Urothelium cell line (cell line): ENCODE results near the gene PIBF1.
"Not testable (repeated sequence)": the region's sequence is repeated elsewhere in the genome, so short reads cannot be mapped to it uniquely, and the experiment has no call there.

Experiments used
- DNase-seq: peaks from one replicate; pipeline ENCODE4 v3.0.0; 2011; ENCODE audit warnings: low spot score, mixed read lengths
- FAIRE-seq: peaks from 2 replicates; lab custom pipeline; 2011; peaks lifted over from hg19 to GRCh38; lab: Jason Lieb, UNC

PIBF1 gene

DNA sequence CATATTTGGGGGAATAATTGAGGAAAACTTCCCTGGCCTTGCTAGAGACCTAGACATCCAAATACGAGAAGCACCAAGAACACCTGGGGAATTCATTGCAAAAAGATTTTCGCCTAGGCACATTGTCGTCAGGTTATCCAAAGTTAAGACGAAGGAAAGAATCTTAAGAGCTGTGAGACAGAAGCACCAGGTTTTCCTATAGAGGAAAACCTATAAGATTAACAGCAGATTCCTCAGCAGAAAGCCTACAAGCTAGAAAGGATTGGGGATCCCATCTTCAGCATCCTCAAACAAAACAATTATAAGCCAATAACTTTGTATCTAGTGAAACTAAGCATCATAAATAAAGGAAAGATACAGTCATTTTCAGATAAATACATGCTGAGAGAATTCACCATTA is 114.9 kb downstream of the PIBF1 start:
- DNase-seq (no peak), FAIRE-seq (no peak)

GRCh38 chr13:72901546-72901945 is 119.6 kb downstream of the PIBF1 start:
- not testable (repeated sequence) for FAIRE-seq, DNase-seq

GRCh38 chr13:72908416-72908815 is 126.5 kb downstream of the PIBF1 start:
- DNase-seq (no peak), FAIRE-seq (no peak)

DNA sequence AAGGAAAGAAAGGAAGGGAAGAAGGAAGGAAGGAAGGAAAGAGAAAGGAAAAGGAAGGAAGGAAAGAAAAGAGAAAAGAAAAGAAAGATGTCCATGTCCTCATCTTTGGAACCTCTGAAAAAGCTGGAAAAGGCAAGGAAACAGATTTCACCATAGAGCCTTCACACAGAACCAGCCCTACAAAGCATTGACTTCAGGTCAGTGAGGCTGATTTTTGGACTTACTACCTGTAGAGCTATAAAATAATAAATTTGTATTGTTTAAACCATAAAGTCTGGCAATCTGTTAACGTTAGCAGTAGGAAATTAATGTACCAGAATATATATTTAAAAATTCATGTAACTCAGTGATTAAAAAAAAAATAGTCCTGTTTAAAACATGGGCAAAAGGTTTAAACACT is 130.0 kb downstream of the PIBF1 start:
- no peak for DNase-seq
- no peak for FAIRE-seq

DNA sequence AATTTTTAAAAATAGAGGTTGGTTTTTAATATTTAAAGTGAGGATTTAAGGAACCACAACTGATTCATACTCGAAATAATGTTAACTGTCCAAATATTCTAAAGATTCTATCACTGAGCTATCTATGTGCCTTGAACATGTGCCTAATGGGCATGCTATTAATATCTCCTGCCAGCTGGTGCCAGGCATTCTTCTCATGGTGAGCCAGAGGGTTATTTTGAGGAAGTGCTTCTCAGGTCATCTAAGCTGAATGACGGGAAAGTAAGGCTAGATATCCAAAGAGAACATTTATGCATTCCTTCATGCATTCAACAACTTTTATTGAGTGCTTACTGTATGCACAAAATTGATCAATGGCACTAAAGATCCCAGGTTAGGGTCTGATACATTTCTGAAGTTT is 138.2 kb downstream of the PIBF1 start:
- DNase-seq (no peak), FAIRE-seq (no peak)

DNA sequence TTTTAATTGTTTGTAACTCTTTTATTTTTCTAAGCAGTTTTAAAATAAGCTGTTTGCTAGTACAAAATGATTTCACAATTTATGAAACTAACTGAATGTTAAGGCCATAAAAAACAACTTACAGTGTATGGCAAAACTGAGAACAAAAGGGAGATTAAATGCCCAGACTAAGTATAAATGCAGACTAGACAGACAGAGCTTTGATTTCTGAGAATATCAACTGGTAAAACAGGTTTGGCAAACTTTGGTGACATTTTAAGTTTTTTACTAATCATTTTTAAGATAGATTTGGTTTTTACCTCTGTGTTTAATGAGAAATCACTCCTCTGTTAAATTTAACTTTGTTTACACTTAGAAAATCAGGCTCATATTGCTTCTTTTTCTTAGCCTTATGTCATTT is 149.4 kb downstream of the PIBF1 start:
- FAIRE-seq (no peak), DNase-seq (no peak)

- DNase-seq (no peak), FAIRE-seq (no peak)
Measured at GRCh38 chr13:72932250-72932649, 150.3 kb downstream of the PIBF1 start.

- DNase-seq, FAIRE-seq: not testable (repeated sequence)
Measured at GRCh38 chr13:72946267-72946666, 164.3 kb downstream of the PIBF1 start.

- DNase-seq (no peak), FAIRE-seq (no peak)
Measured at GRCh38 chr13:72952529-72953141, 170.7 kb downstream of the PIBF1 start.

DNA sequence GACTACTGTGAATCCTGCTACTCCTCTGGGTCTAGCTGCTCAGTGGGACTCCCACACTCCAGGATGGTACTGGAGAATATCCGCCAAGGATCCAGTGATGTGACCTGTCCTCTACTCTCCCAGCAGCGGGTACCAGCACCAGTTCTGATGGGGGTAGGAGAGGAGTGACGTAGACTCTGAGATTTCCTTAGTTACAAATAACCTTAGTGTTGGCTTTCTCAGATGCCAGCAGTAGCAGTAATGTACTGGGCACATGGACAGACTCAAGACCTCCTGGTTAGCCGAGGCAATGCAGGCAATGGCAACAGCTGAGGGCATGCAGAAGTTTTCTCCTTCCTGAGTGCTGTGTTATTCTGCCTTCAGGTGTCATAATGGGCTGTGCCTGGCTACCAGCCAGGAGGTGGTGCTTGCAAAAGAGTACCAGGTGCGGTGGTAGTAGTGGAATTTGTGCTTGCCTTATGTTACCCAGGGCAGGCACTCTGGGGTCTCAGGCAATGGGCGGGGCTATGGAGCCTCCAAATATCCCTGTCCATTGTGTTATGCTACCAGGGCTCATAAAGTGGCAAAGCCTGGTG is 171.5 kb downstream of the PIBF1 start:
- FAIRE-seq = no peak
- no peak for DNase-seq

GRCh38 chr13:72959643-72960042 is 177.7 kb downstream of the PIBF1 start:
- DNase-seq (no peak), FAIRE-seq (no peak)

DNA sequence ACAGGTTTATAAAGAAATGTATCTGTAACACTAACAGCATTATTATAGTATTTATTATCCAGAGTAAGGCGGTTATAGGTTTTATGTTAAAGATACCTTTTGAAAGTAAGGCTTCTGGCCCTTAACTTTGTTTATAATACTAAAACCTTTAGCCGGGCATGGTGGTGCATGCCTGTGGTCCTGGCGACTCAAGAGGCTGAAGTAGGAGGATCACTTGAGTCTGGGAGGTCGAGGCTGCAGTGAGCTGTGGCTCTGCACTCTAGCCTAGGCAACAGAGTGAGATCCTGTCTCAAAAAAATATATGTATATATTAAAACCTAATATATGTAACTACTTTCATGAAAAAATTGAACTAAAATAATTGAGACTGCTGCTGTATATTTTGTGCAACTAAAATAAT is 178.2 kb downstream of the PIBF1 start:
- FAIRE-seq (no peak), DNase-seq (no peak)

GRCh38 chr13:72960541-72960940 is 178.6 kb downstream of the PIBF1 start:
- FAIRE-seq (no peak), DNase-seq (no peak)

- no peak for FAIRE-seq
- DNase-seq = no peak
Measured at GRCh38 chr13:72963762-72964161, 181.8 kb downstream of the PIBF1 start.

- DNase-seq (no peak), FAIRE-seq (no peak)
Measured at GRCh38 chr13:72970301-72970880, 188.5 kb downstream of the PIBF1 start.

GRCh38 chr13:72970956-72971355 is 189.0 kb downstream of the PIBF1 start:
- no peak for FAIRE-seq
- DNase-seq = no peak

DNA sequence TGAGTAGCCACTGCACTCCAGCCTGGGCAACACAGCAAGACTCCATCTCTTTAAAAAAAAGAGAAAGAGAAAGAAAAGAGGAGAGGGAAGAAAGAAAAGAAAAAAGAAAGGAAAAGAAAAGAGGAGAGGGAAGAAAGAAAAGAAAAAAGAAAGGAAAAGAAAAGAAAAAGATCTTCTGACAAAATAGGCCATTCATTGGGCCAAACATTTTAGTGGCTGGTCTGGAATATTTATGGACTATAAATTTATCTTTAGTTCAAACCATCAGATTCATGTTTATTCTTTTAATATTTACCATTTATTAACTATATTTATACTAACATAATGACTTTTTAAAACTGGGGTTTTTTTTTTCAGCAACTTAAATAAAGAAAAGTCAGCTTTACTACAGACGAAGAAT is 191.3 kb downstream of the PIBF1 start:
- FAIRE-seq = no peak
- DNase-seq = no peak

GRCh38 chr13:72983085-72983768 is 201.3 kb downstream of the PIBF1 start:
- DNase-seq (no peak), FAIRE-seq (no peak)

- no peak for FAIRE-seq
Measured at GRCh38 chr13:72985610-72986009, 203.7 kb downstream of the PIBF1 start.

GRCh38 chr13:72986197-72986596 is 204.3 kb downstream of the PIBF1 start:
- DNase-seq (no peak), FAIRE-seq (no peak)

More at GRCh38 chr13:72985610-72986009, 203.7 kb downstream of the PIBF1 start:
- no peak for DNase-seq

GRCh38 chr13:72990953-72991352 is 209.0 kb downstream of the PIBF1 start:
- DNase-seq (no peak), FAIRE-seq (no peak)

DNA sequence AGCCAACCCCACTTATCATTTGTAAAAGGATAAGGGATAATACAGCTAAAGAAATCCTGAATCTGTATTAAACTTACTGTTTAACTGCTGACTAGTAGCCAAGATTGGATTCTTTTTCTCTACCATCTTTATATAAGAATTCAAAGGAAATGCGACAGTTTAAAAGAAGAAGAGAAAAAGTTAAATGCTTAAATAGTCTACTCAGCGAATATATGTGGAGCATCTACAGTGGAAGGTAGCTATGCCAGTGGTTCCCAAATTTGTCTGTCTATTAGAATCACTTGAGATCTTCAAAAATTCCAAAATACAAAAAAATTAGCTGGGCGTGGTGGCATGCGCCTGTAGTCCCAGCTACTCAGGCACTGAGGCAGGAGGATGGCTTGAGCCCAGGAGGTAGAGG is 216.1 kb downstream of the PIBF1 start:
- no peak for FAIRE-seq
- DNase-seq = no peak
